GM19240 (cell line): Measurements from ENCODE around the gene FES.

Experiments
- DNase-seq: peaks from one replicate; pipeline ENCODE4 v3.0.0; 2011; ENCODE audit warnings: low spot score; ENCODE audit not compliant: insufficient read length

Gene FES

GRCh38 chr15:90890839-90891238 lies 6.5 kb downstream of the FES start:
- DNase-seq = no peak

GRCh38 chr15:90891346-90891949 lies 7.1 kb downstream of the FES start:
- DNase-seq = no peak

GRCh38 chr15:90892023-90892422 lies 7.7 kb downstream of the FES start:
- DNase-seq = no peak

GRCh38 chr15:90892498-90893174 lies 8.3 kb downstream of the FES start:
- DNase-seq = no peak

- no peak for DNase-seq
These were observed 9.1 kb downstream of the FES start for GRCh38 chr15:90893175-90894090.

- DNase-seq = no peak
These were observed 11.3 kb downstream of the FES start for GRCh38 chr15:90895571-90896117.

GRCh38 chr15:90897131-90897655 lies 12.9 kb downstream of the FES start:
- peak; percentile 60 for DNase-seq

GRCh38 chr15:90901175-90902039 lies 17.1 kb downstream of the FES start:
- no peak for DNase-seq

GRCh38 chr15:90902040-90902839 lies 17.9 kb downstream of the FES start:
- DNase-seq = peak; percentile 96

GRCh38 chr15:90902840-90903732 lies 18.8 kb downstream of the FES start, which contains the start of gene MAN2A2:
TSS of gene MAN2A2 (plus strand) at chr15:90903302. CDS start at chr15:90904208, 906 bp downstream.
- peak; percentile 94 for DNase-seq

- DNase-seq = no peak
These were observed 19.6 kb downstream of the FES start for GRCh38 chr15:90903733-90904536.

- no peak for DNase-seq
These were observed 20.4 kb downstream of the FES start for GRCh38 chr15:90904746-90905145.

GRCh38 chr15:90905306-90906180 lies 21.2 kb downstream of the FES start:
- DNase-seq = no peak

GRCh38 chr15:90906181-90906849 lies 22.0 kb downstream of the FES start:
- no peak for DNase-seq

- no peak for DNase-seq
These were observed 22.9 kb downstream of the FES start for GRCh38 chr15:90907051-90907660.
